NCI-H748 treated with DMSO at 0.1 percent for 48 hours (cell line): ENCODE data around the gene DAO.

Experiments
- DNase-seq: peaks from one replicate; lab custom pipeline; 2025; lab: John Stamatoyannopoulos, UW

DAO gene

GRCh38 chr12:108918960-108919642, 39.2 kb downstream of the DAO start:
- DNase-seq, result no peak

GRCh38 chr12:108921946-108922345, 42.1 kb downstream of the DAO start:
- no peak for DNase-seq

DNA sequence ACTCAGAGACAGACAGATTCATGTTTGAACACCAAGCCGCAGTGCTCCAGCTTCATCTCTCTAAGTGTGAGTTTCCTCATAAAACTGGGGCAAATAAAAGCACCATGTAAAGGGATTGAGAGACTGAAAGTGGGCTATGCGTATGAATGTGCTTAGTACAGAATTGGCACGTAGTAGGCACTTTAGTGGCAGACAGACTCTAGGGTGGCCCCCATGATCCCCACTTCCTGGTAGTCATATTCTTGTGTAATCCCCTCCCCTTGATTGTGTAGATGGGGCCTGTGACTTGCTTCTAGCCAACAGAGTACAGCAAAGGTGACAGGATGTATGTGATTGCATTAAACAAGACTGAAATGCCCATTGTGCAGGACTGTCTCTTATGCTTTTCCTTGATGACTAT, 43.0 kb downstream of the DAO start:
- no peak for DNase-seq

- no peak for DNase-seq
These were observed 48.8 kb downstream of the DAO start for GRCh38 chr12:108928695-108929094.

GRCh38 chr12:108930155-108930554, 50.3 kb downstream of the DAO start:
- no peak for DNase-seq

GRCh38 chr12:108930756-108931155, 50.9 kb downstream of the DAO start:
- no peak for DNase-seq

DNA sequence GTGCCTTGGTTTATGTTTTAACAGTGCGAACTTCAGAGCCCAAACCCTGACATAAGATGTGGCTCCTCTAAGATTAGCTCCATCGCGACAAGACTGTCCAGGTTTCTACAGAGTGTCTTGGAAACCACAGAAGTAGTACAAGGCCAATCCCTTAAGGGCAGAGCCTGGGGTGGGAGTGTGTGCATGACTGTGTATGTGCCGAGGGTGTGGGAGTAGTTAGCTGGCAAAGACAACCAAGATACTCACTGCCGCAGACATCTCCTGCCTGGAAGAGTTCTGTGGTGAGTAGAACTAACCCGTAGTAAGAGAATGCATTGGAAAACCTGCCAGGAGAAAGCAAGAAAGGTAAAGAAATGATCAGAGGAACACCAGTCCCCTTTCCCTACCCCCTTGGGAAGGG, 54.1 kb downstream of the DAO start:
- DNase-seq, result no peak

DNA sequence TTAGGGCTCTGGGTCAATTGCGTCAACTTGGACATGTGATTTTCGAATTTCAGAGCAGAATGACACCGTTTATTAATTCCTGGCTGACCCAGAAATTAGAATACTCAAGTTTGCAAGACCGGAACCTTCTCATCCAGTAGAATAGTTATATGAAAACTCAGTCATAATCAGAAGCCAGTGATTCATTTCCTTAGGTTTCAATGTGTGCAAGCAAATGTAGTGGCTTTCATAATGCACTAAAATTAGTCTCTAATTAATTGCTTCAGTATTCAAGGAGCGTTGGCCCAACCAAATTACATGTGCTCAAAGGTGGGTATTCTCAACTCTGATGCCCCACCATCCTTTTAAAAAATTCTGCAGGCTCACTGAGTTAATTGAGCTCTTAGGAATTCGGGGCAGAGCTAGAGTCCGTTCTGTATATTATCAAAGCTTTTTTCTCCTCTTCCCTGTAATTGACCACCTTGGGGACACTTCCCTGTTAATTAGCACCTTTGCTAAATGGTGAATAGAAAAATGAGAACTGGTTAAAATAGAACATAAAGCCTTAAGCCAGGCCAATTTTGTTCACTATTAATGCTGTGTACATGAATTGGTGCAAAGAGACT, 55.4 kb downstream of the DAO start:
- DNase-seq, result no peak

GRCh38 chr12:108938247-108938924, 58.5 kb downstream of the DAO start:
- DNase-seq, result no peak

GRCh38 chr12:108939594-108939993, 59.7 kb downstream of the DAO start:
- DNase-seq, result peak; percentile 1

- no peak for DNase-seq
These were observed 60.2 kb downstream of the DAO start for GRCh38 chr12:108940138-108940537.

- DNase-seq, result no peak
These were observed 67.2 kb downstream of the DAO start for GRCh38 chr12:108947097-108947496.

DNA sequence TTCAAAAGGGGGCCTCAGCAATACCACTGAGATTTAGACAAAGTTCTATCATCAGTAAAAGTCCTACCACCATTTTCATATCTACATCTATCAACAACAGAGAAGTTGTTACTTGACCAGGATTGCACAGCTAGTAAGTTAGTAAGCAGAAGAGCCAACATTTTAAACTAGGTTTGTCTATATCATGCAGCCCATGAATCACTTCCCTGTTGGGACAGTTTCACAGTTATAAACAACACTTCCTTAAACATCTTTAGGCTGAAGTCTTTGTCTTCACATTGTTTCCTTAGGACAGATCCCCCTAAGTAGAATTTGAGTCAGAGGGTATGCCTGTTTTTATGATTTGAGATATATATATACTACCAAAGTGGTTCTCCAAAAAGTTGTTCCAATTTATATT, 68.5 kb downstream of the DAO start:
- no peak for DNase-seq

DNA sequence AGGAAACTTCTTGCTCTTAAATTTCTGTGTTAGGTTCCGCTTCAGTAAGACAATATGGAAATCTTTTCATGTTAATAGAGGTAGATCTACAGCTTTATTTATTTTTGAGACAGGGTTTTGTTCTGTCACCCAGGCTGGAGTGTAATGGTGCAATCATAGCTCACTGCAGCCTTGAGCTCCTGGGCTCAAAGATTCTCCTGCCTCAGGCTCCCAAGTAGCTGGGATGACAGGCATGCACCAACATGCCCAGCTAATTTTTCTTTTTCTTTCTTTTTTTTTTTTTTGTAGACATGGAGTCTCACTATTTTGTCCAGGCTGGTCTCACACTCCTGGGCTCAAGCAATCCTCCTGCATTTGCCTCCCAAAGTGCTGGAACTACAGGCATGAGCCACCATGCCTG, 70.1 kb downstream of the DAO start:
- no peak for DNase-seq
